Ishikawa (cell line): Measurements from ENCODE around the gene TMEM263.

Experiments
- CEBPB ChIP-seq: IDR thresholded peaks from 2 replicates; pipeline ENCODE4 v1.6.1; 2012
- EGR1 ChIP-seq: IDR thresholded peaks from 2 replicates; pipeline ENCODE4 v1.6.1; 2012
- EP300 ChIP-seq: IDR thresholded peaks from 2 replicates; pipeline ENCODE4 v1.6.1; 2012; ENCODE audit warnings: borderline replicate concordance
- MAX ChIP-seq: IDR thresholded peaks from 2 replicates; pipeline ENCODE4 v1.6.1; 2012
- RAD21 ChIP-seq: IDR thresholded peaks from 2 replicates; pipeline ENCODE4 v1.6.1; 2012; ENCODE audit warnings: low read depth
- TAF1 ChIP-seq: IDR thresholded peaks from 2 replicates; pipeline ENCODE4 v1.6.1; 2012; ENCODE audit warnings: low read depth, mild to moderate bottlenecking
- USF1 ChIP-seq: IDR thresholded peaks from 2 replicates; pipeline ENCODE4 v1.6.1; 2012
- YY1 ChIP-seq: IDR thresholded peaks from 2 replicates; pipeline ENCODE4 v1.6.1; 2012; ENCODE audit warnings: low read depth

DNA sequence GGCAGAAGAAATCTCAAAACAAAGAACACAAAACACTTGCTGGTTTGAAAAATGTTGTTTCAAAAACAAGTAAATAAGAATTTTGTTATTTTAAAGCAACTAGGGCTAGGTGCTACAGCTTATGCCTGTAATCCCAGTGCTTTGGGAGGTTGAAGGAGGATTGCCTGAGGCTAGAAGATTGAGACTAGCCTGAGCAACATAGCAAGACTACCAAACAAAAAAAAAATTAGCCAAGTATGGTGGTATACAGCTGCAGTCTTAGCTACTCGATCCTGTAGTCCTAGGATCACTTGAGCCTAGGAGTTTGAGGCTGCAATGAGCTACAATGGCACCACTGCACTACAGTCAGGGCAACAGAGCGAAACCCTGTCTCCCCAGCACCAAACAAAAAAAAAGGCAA, 63.8 kb downstream of the TMEM263 start:
- TF ChIP-seq MAX = no peak
- no peak for TF ChIP-seq RAD21
- TF ChIP-seq YY1 = no peak
- no peak for TF ChIP-seq USF1
- TF ChIP-seq EGR1 = no peak
- TF ChIP-seq CEBPB = no peak
- TF ChIP-seq EP300 = no peak
- TF ChIP-seq TAF1 = no peak
